ENCODE data around the gene MMP3. TPM values are rescaled to one million over a fixed set of nuclear protein-coding genes. Genes with fewer than 3 reads are reported as not detected.

Gene MMP3
- total and polyA plus RNA-seq, 2 experiments from 2014 or later, result 0.93 to 0.97 TPM

GRCh38 chr11:102853956-102854355 lies 10.5 kb upstream of the MMP3 start:
- no peaks in the 10 kb centered on the region for H3K79me2 ChIP-seq
- peak overlapping the region; percentile 38 for H3K4me2 ChIP-seq
- no peaks in the 10 kb centered on the region for H3K9me2 ChIP-seq (replicated peaks; ENCODE audit: insufficient read depth)
- no peak overlapping the region for H2AFZ ChIP-seq
- H3K27ac ChIP-seq, result peak overlapping the region; percentile 65
- no peaks in the 10 kb centered on the region for H3K36me3 ChIP-seq (replicated peaks; ENCODE audit: insufficient read depth, low read depth)
- DNase-seq (ENCODE audit: low spot score), result peak; percentile 50
- peaks cover 8% of the 10 kb centered on the region for H3K4me1 ChIP-seq (ENCODE audit: insufficient read depth)
- no peak for TF ChIP-seq CTCF (IDR thresholded peaks at IDR 0.05; ENCODE audit: poor library complexity)
- TF ChIP-seq EZH2phosphoT487 (IDR thresholded peaks at IDR 0.05; ENCODE audit: low read depth, severe bottlenecking, unreplicated experiment), result no peak
- no peak for TF ChIP-seq EZH2 (IDR thresholded peaks at IDR 0.05; ENCODE audit: borderline replicate concordance)
- H3K27me3 ChIP-seq, result no peaks in the 10 kb centered on the region
- no peak overlapping the region for H3K4me3 ChIP-seq
- H3K9me3 ChIP-seq (ENCODE audit: low read depth), result no peaks in the 10 kb centered on the region
- H4K20me1 ChIP-seq (ENCODE audit: insufficient read depth, poor library complexity, severe bottlenecking), result no peaks in the 10 kb centered on the region
- 61% methylated on average over 2 of the region's 2 CpGs for WGBS (ENCODE audit: low lambda C conversion rate, missing lambda C conversion rate)

DNA sequence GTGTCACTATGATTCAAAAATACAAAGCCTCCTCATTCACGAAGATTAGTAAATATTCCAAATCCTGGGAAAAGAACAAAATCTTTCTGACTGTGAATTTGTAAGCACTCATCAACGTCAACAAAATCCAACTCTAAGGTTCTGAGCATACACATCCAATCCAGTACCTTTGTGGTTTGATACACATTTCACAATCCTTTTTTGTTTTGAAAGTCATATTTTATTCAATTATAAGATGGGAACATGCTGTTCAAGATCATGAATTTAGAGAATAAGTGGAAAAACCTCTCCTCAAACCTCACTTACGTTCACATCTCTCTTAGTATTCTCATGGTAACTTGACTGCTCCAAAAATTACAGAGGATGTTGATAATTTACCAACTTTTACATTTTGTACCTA lies 9.6 kb upstream of the MMP3 start:
- peak overlapping the region; percentile 65 for H3K27ac ChIP-seq
- H3K9me2 ChIP-seq (replicated peaks; ENCODE audit: insufficient read depth), result no peaks in the 10 kb centered on the region
- H3K9me3 ChIP-seq (ENCODE audit: low read depth), result no peaks in the 10 kb centered on the region
- no peaks in the 10 kb centered on the region for H3K27me3 ChIP-seq
- peaks cover 8% of the 10 kb centered on the region for H3K4me1 ChIP-seq (ENCODE audit: insufficient read depth)
- H2AFZ ChIP-seq, result no peak overlapping the region
- no peaks in the 10 kb centered on the region for H3K36me3 ChIP-seq (replicated peaks; ENCODE audit: insufficient read depth, low read depth)
- no peaks in the 10 kb centered on the region for H4K20me1 ChIP-seq (ENCODE audit: insufficient read depth, poor library complexity, severe bottlenecking)
- no peak overlapping the region for H3K4me3 ChIP-seq
- H3K79me2 ChIP-seq, result no peaks in the 10 kb centered on the region
- H3K4me2 ChIP-seq, result no peak overlapping the region
- WGBS (ENCODE audit: low lambda C conversion rate, missing lambda C conversion rate), result 96% methylated on average over 3 of the region's 3 CpGs
- DNase-seq (ENCODE audit: low spot score), result no peak
- TF ChIP-seq EZH2phosphoT487 (IDR thresholded peaks at IDR 0.05; ENCODE audit: low read depth, severe bottlenecking, unreplicated experiment), result no peak
- TF ChIP-seq CTCF (IDR thresholded peaks at IDR 0.05; ENCODE audit: poor library complexity), result no peak
- no peak for TF ChIP-seq EZH2 (IDR thresholded peaks at IDR 0.05; ENCODE audit: borderline replicate concordance)

- H2AFZ ChIP-seq, result no peak overlapping the region
- H4K20me1 ChIP-seq (ENCODE audit: insufficient read depth, poor library complexity, severe bottlenecking), result no peaks in the 10 kb centered on the region
- no peaks in the 10 kb centered on the region for H3K36me3 ChIP-seq (replicated peaks; ENCODE audit: insufficient read depth, low read depth)
- WGBS (ENCODE audit: low lambda C conversion rate, missing lambda C conversion rate), result 90% methylated on average over 7 of the region's 7 CpGs
- no peak overlapping the region for H3K4me2 ChIP-seq
- H3K4me3 ChIP-seq, result no peak overlapping the region
- H3K79me2 ChIP-seq, result no peaks in the 10 kb centered on the region
- no peaks in the 10 kb centered on the region for H3K9me2 ChIP-seq (replicated peaks; ENCODE audit: insufficient read depth)
- H3K27ac ChIP-seq, result no peak overlapping the region
- H3K4me1 ChIP-seq (ENCODE audit: insufficient read depth), result peaks cover 8% of the 10 kb centered on the region
- no peaks in the 10 kb centered on the region for H3K27me3 ChIP-seq
- H3K9me3 ChIP-seq (ENCODE audit: low read depth), result no peaks in the 10 kb centered on the region
- no peak for DNase-seq (ENCODE audit: low spot score)
- TF ChIP-seq EZH2phosphoT487 (IDR thresholded peaks at IDR 0.05; ENCODE audit: low read depth, severe bottlenecking, unreplicated experiment) (no peak), CTCF (IDR thresholded peaks at IDR 0.05; ENCODE audit: poor library complexity) (no peak), EZH2 (IDR thresholded peaks at IDR 0.05; ENCODE audit: borderline replicate concordance) (no peak)
These were observed 7.8 kb upstream of the MMP3 start for GRCh38 chr11:102850973-102851745.

All from hepatocyte (in vitro differentiated cells).